GM21515 (cell line): ENCODE data around the gene TMEM30A.

Experiments used
- ATAC-seq: cut with Tn5 transposase; IDR thresholded peaks from one replicate; pipeline ENCODE4 v1.9.1; 2021; ENCODE audit not compliant: unreplicated experiment

TMEM30A gene

GRCh38 chr6:75292555-75292954 is 8.0 kb upstream of the TMEM30A start:
- ATAC-seq: no peak

- no peak for ATAC-seq
Observed at GRCh38 chr6:75291744-75292143, 7.2 kb upstream of the TMEM30A start.

- no peak for ATAC-seq
Observed at GRCh38 chr6:75291331-75291730, 6.7 kb upstream of the TMEM30A start.

GRCh38 chr6:75290136-75290945 is 5.7 kb upstream of the TMEM30A start:
- ATAC-seq: no peak

- no peak for ATAC-seq
Observed at GRCh38 chr6:75288023-75288422, 3.4 kb upstream of the TMEM30A start.

GRCh38 chr6:75287424-75287823 is 2.8 kb upstream of the TMEM30A start:
- ATAC-seq: no peak

GRCh38 chr6:75286955-75287354 is 2.4 kb upstream of the TMEM30A start:
- no peak for ATAC-seq

GRCh38 chr6:75285283-75285639 is 669 bp upstream of the TMEM30A start:
- peak; percentile 10 for ATAC-seq

- peak; percentile 23 for ATAC-seq
Observed at GRCh38 chr6:75283907-75284631, 523 bp downstream of the TMEM30A start.

GRCh38 chr6:75282706-75283105 is 1.9 kb downstream of the TMEM30A start:
- ATAC-seq: no peak

GRCh38 chr6:75281653-75282052 is 2.9 kb downstream of the TMEM30A start:
- no peak for ATAC-seq

- ATAC-seq: no peak
Observed at GRCh38 chr6:75280131-75280855, 4.3 kb downstream of the TMEM30A start.

- no peak for ATAC-seq
Observed at GRCh38 chr6:75279418-75279817, 5.2 kb downstream of the TMEM30A start.

- ATAC-seq: no peak
Observed at GRCh38 chr6:75278474-75279077, 6.0 kb downstream of the TMEM30A start.

- ATAC-seq: no peak
Observed at GRCh38 chr6:75275067-75275466, 9.5 kb downstream of the TMEM30A start.

- no peak for ATAC-seq
Observed at GRCh38 chr6:75273009-75273408, 11.6 kb downstream of the TMEM30A start.

GRCh38 chr6:75272145-75272840 is 12.3 kb downstream of the TMEM30A start:
- no peak for ATAC-seq

- ATAC-seq: no peak
Observed at GRCh38 chr6:75268988-75269354, 15.6 kb downstream of the TMEM30A start.

GRCh38 chr6:75268121-75268987 is 16.2 kb downstream of the TMEM30A start:
- ATAC-seq: no peak

- no peak for ATAC-seq
Observed at GRCh38 chr6:75267461-75267860, 17.1 kb downstream of the TMEM30A start.
